CD4-positive, alpha-beta T cell treated with Interleukin-1 beta for 1 hour (primary cell): ENCODE measurements around the gene TMEM171.

Source experiments
- DNase-seq, 2 donors: peaks; one replicate each; pipeline ENCODE4 v3.0.0-alpha.2; 2020 to 2022

The TMEM171 gene

GRCh38 chr5:73120222-73121118, at the start of gene TMEM171:
TMEM171 (plus strand) TSS chr5:73120575; CDS start chr5:73123374, 2,799 bp downstream.
- DNase-seq: no peak

- no peak for DNase-seq
Observed at GRCh38 chr5:73081093-73081492, 39.3 kb upstream of the TMEM171 start.

GRCh38 chr5:73088026-73088425, 32.3 kb upstream of the TMEM171 start:
- DNase-seq: no peak

- DNase-seq: no peak
Observed at GRCh38 chr5:73093943-73094342, 26.4 kb upstream of the TMEM171 start.

GRCh38 chr5:73094415-73094814, 26.0 kb upstream of the TMEM171 start:
- DNase-seq: no peak

- no peak for DNase-seq
Observed at GRCh38 chr5:73095564-73096238, 24.7 kb upstream of the TMEM171 start.

GRCh38 chr5:73096239-73096575, 24.2 kb upstream of the TMEM171 start:
- peak in 1 of 2 donors; percentile 16 for DNase-seq

GRCh38 chr5:73097740-73098139, 22.6 kb upstream of the TMEM171 start:
- no peak for DNase-seq

GRCh38 chr5:73100109-73100508, 20.3 kb upstream of the TMEM171 start:
- no peak for DNase-seq

GRCh38 chr5:73103870-73104299, 16.5 kb upstream of the TMEM171 start:
- no peak for DNase-seq

GRCh38 chr5:73104326-73104725, 16.0 kb upstream of the TMEM171 start:
- DNase-seq: no peak

GRCh38 chr5:73106335-73106734, 14.0 kb upstream of the TMEM171 start:
- no peak for DNase-seq

GRCh38 chr5:73110190-73110589, 10.2 kb upstream of the TMEM171 start:
- DNase-seq: no peak

- DNase-seq: no peak
Observed at GRCh38 chr5:73111536-73111935, 8.8 kb upstream of the TMEM171 start.

GRCh38 chr5:73112359-73112758, 8.0 kb upstream of the TMEM171 start:
- no peak for DNase-seq

- DNase-seq: no peak
Observed at GRCh38 chr5:73114044-73114688, 6.2 kb upstream of the TMEM171 start.

- no peak for DNase-seq
Observed at GRCh38 chr5:73115399-73116051, 4.8 kb upstream of the TMEM171 start.

- no peak for DNase-seq
Observed at GRCh38 chr5:73116506-73116905, 3.9 kb upstream of the TMEM171 start.

GRCh38 chr5:73117088-73117740, 3.2 kb upstream of the TMEM171 start:
- DNase-seq: no peak

- DNase-seq: no peak
Observed at GRCh38 chr5:73118391-73118973, 1.9 kb upstream of the TMEM171 start.

GRCh38 chr5:73119451-73120157, 771 bp upstream of the TMEM171 start:
- no peak for DNase-seq

- DNase-seq: no peak
Observed at GRCh38 chr5:73121119-73121463, 716 bp downstream of the TMEM171 start.
